ENCODE measurements around the gene SPCS2.

Gene SPCS2

GRCh38 chr11:74980634-74981033 is 31.6 kb downstream of the SPCS2 start:
- TF ChIP-seq FOXP2 (optimal IDR thresholded peaks at IDR 0.05; ENCODE audit: borderline replicate concordance, extremely low read depth, extremely low read length, insufficient read depth) (no peak), SIN3A (IDR thresholded peaks at IDR 0.05; ENCODE audit: borderline replicate concordance, insufficient read depth, low read length) (no peak), REST (IDR thresholded peaks at IDR 0.05; ENCODE audit: insufficient read depth in 1 of 2, low read depth in 2 of 2, low read length in 2 of 2) (no peak), TAF1 (IDR thresholded peaks at IDR 0.05; ENCODE audit: borderline replicate concordance, insufficient read depth, low read length) (no peak), POLR2AphosphoS5 (IDR thresholded peaks at IDR 0.05; ENCODE audit: low read depth, low read length) (no peak)

- no peak for TF ChIP-seq SIN3A (IDR thresholded peaks at IDR 0.05; ENCODE audit: borderline replicate concordance, insufficient read depth, low read length)
- TF ChIP-seq REST (IDR thresholded peaks at IDR 0.05; ENCODE audit: insufficient read depth in 1 of 2, low read depth in 2 of 2, low read length in 2 of 2): no peak
- TF ChIP-seq FOXP2 (optimal IDR thresholded peaks at IDR 0.05; ENCODE audit: borderline replicate concordance, extremely low read depth, extremely low read length, insufficient read depth): no peak
- TF ChIP-seq TAF1 (IDR thresholded peaks at IDR 0.05; ENCODE audit: borderline replicate concordance, insufficient read depth, low read length): no peak
These were observed 32.8 kb downstream of the SPCS2 start for GRCh38 chr11:74981888-74982287.

- TF ChIP-seq POLR2AphosphoS5 (IDR thresholded peaks at IDR 0.05; ENCODE audit: low read depth, low read length): no peak
- TF ChIP-seq TAF1 (IDR thresholded peaks at IDR 0.05; ENCODE audit: borderline replicate concordance, insufficient read depth, low read length): no peak
- no peak for TF ChIP-seq SIN3A (IDR thresholded peaks at IDR 0.05; ENCODE audit: borderline replicate concordance, insufficient read depth, low read length)
- no peak for TF ChIP-seq FOXP2 (optimal IDR thresholded peaks at IDR 0.05; ENCODE audit: borderline replicate concordance, extremely low read depth, extremely low read length, insufficient read depth)
- no peak for TF ChIP-seq REST (IDR thresholded peaks at IDR 0.05; ENCODE audit: insufficient read depth in 1 of 2, low read depth in 2 of 2, low read length in 2 of 2)
These were observed 35.0 kb downstream of the SPCS2 start for GRCh38 chr11:74984070-74984469.

GRCh38 chr11:74984730-74985129 is 35.7 kb downstream of the SPCS2 start:
- TF ChIP-seq FOXP2 (optimal IDR thresholded peaks at IDR 0.05; ENCODE audit: borderline replicate concordance, extremely low read depth, extremely low read length, insufficient read depth): no peak
- TF ChIP-seq POLR2AphosphoS5 (IDR thresholded peaks at IDR 0.05; ENCODE audit: low read depth, low read length): no peak
- no peak for TF ChIP-seq TAF1 (IDR thresholded peaks at IDR 0.05; ENCODE audit: borderline replicate concordance, insufficient read depth, low read length)
- TF ChIP-seq REST (IDR thresholded peaks at IDR 0.05; ENCODE audit: insufficient read depth in 1 of 2, low read depth in 2 of 2, low read length in 2 of 2): no peak
- TF ChIP-seq SIN3A (IDR thresholded peaks at IDR 0.05; ENCODE audit: borderline replicate concordance, insufficient read depth, low read length): no peak
